C4-2B (cell line): ENCODE data around the gene TOP1.

Experiments
- ZFX ChIP-seq: fragments of 450-650 bp; IDR thresholded peaks from 2 replicates; pipeline ENCODE4 v1.6.1; 2017
- TF ChIP-seq, protein P1 (sequence below): fragments of 450-650 bp; conservative IDR thresholded peaks from 2 replicates; pipeline ENCODE4 v1.5.1; 2017; ENCODE audit warnings: mild to moderate bottlenecking

- TF ChIP-seq, protein P1, sequence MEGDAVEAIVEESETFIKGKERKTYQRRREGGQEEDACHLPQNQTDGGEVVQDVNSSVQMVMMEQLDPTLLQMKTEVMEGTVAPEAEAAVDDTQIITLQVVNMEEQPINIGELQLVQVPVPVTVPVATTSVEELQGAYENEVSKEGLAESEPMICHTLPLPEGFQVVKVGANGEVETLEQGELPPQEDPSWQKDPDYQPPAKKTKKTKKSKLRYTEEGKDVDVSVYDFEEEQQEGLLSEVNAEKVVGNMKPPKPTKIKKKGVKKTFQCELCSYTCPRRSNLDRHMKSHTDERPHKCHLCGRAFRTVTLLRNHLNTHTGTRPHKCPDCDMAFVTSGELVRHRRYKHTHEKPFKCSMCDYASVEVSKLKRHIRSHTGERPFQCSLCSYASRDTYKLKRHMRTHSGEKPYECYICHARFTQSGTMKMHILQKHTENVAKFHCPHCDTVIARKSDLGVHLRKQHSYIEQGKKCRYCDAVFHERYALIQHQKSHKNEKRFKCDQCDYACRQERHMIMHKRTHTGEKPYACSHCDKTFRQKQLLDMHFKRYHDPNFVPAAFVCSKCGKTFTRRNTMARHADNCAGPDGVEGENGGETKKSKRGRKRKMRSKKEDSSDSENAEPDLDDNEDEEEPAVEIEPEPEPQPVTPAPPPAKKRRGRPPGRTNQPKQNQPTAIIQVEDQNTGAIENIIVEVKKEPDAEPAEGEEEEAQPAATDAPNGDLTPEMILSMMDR, result no peak
- no peak for TF ChIP-seq ZFX
Observed at GRCh38 chr20:41006126-41006935, 22.3 kb upstream of the TOP1 start.
